Ascending aorta (tissue), 1 donor: ENCODE data around the gene DEFB126. TPM values are rescaled to one million over a fixed set of nuclear protein-coding genes. Genes with fewer than 3 reads are reported as not detected.

Experiments used
- total RNA-seq: library from RNA; depleted of rRNA; stranded (reverse); fragments of >200 nt; gene quantifications from one replicate; pipeline ENCODE4 v1.1.0, GENCODE V29; 2016

DEFB126 gene
- total RNA-seq, 1 donor from 2014 or later, result not detected

Other genes starting within 250 kb of the DEFB126 start
- not detected for gene DEFB125, start 54.9 kb upstream of the DEFB126 start, total RNA-seq
- gene DEFB127, start 14.9 kb downstream of the DEFB126 start, total RNA-seq, result not detected
- gene DEFB128, start 47.1 kb downstream of the DEFB126 start, total RNA-seq, result not detected
- gene DEFB129, start 84.7 kb downstream of the DEFB126 start, total RNA-seq, result not detected
- 0.32 TPM for gene DEFB132, start 115.1 kb downstream of the DEFB126 start, total RNA-seq
- gene C20orf96, start 148.2 kb downstream of the DEFB126 start, total RNA-seq, result 0.32 TPM
- 15.6 TPM for gene ZCCHC3, start 155.0 kb downstream of the DEFB126 start, total RNA-seq
- 6.2 TPM for gene SOX12, start 183.0 kb downstream of the DEFB126 start, total RNA-seq
- gene NRSN2, start 204.5 kb downstream of the DEFB126 start, total RNA-seq, result 24.5 TPM
- not detected for gene TRIB3, start 238.2 kb downstream of the DEFB126 start, total RNA-seq